Liver (tissue), 9 donors: ENCODE measurements around the gene KHK. TPM values are rescaled to one million over a fixed set of nuclear protein-coding genes. Genes with fewer than 3 reads are reported as not detected.

Experiments
- DNase-seq: peaks from one replicate; pipeline ENCODE4 v3.0.0-alpha.2; 2017; ENCODE audit warnings: low spot score
- H3K27ac ChIP-seq, 2 donors: one replicate each; pipeline ENCODE4 v1.7.0; 2013; ENCODE audit warnings: inconsistent platforms in 2 of 2, low read length in 2 of 2, control low read depth in 1 of 2, low read depth in 1 of 2, mild to moderate bottlenecking in 1 of 2
- H3K27me3 ChIP-seq, 4 donors: one replicate each; pipeline versions ENCODE4 v1.6.1 to v1.7.0; 2013; ENCODE audit warnings: low read length in 3 of 4, inconsistent platforms in 1 of 4, mild to moderate bottlenecking in 1 of 4, moderate library complexity in 1 of 4; ENCODE audit not compliant: control insufficient read depth in 4 of 4, insufficient read depth in 4 of 4
- H3K36me3 ChIP-seq, 4 donors: one replicate each; pipeline versions ENCODE4 v1.6.1 to v1.7.0; 2013; ENCODE audit warnings: low read length in 3 of 4, mild to moderate bottlenecking in 3 of 4, low read depth in 1 of 4, moderate library complexity in 1 of 4; ENCODE audit not compliant: control insufficient read depth in 4 of 4, insufficient read depth in 3 of 4
- H3K4me1 ChIP-seq, 4 donors: one replicate each; pipeline versions ENCODE4 v1.6.1 to v1.7.0; 2013; ENCODE audit warnings: low read length in 3 of 4, mild to moderate bottlenecking in 3 of 4, moderate library complexity in 1 of 4; ENCODE audit not compliant: control insufficient read depth in 4 of 4, insufficient read depth in 4 of 4
- H3K4me3 ChIP-seq, 3 donors: one replicate each; pipeline versions ENCODE4 v1.6.1 to v1.7.0; 2013; ENCODE audit warnings: low read length in 3 of 3, control low read depth in 1 of 3, low read depth in 1 of 3, mild to moderate bottlenecking in 1 of 3
- H3K9ac ChIP-seq, 2 donors: one replicate each; pipeline ENCODE4 v1.7.0; 2013; ENCODE audit warnings: low read length in 2 of 2, mild to moderate bottlenecking in 2 of 2, moderate library complexity in 2 of 2, control low read depth in 1 of 2, low read depth in 1 of 2
- H3K9me3 ChIP-seq, 4 donors: one replicate each; pipeline versions ENCODE4 v1.6.1 to v1.7.0; 2013; ENCODE audit warnings: low read length in 3 of 4; ENCODE audit not compliant: control insufficient read depth in 4 of 4
- EGR1 ChIP-seq, 2 donors: IDR thresholded peaks; 2 replicates each; pipeline ENCODE4 v1.6.1; 2016 to 2018; ENCODE audit warnings: antibody characterized with exemption in 2 of 2, low read depth in 2 of 2
- FOXA1 ChIP-seq: IDR thresholded peaks from 2 replicates; pipeline ENCODE4 v1.6.1; 2016; ENCODE audit warnings: antibody characterized with exemption
- FOXA2 ChIP-seq: IDR thresholded peaks from 2 replicates; pipeline ENCODE4 v1.6.1; 2016; ENCODE audit warnings: antibody characterized with exemption
- GABPA ChIP-seq, 2 donors: IDR thresholded peaks in 1 of 2; conservative IDR thresholded peaks in 1 of 2; 2 replicates each; pipeline ENCODE4 v1.6.1; 2016; ENCODE audit warnings: antibody characterized with exemption in 2 of 2, mild to moderate bottlenecking in 1 of 2, moderate library complexity in 1 of 2
- HNF4G ChIP-seq: IDR thresholded peaks from 2 replicates; pipeline ENCODE4 v1.6.1; 2016; ENCODE audit warnings: antibody characterized with exemption
- JUND ChIP-seq, 2 donors: IDR thresholded peaks; 2 replicates each; pipeline ENCODE4 v1.6.1; 2016; ENCODE audit warnings: antibody characterized with exemption in 2 of 2
- MAX ChIP-seq: IDR thresholded peaks from 2 replicates; pipeline ENCODE4 v1.6.1; 2016; ENCODE audit warnings: antibody characterized with exemption
- NR2F2 ChIP-seq: IDR thresholded peaks from 2 replicates; pipeline ENCODE4 v1.6.1; 2016; ENCODE audit warnings: antibody characterized with exemption
- RXRA ChIP-seq, 2 donors: IDR thresholded peaks; 2 replicates each; pipeline ENCODE4 v1.6.1; 2017 to 2018; ENCODE audit warnings: antibody characterized with exemption in 2 of 2, mild to moderate bottlenecking in 1 of 2
- TAF1 ChIP-seq: conservative IDR thresholded peaks from 2 replicates; pipeline ENCODE4 v1.6.1; 2016; ENCODE audit warnings: antibody characterized with exemption, mild to moderate bottlenecking
- YY1 ChIP-seq: IDR thresholded peaks from 2 replicates; pipeline ENCODE4 v1.6.1; 2016; ENCODE audit warnings: antibody characterized with exemption, mild to moderate bottlenecking
- WGBS: extraction: QIAGEN DNeasy Blood & Tissue Kit; methylation state at CpG from one replicate; pipeline ENCODE4 v1.1.7; 2013; 5-methylcytosine and 5-hydroxymethylcytosine counted together
- polyA plus RNA-seq, 2 donors: library from polyadenylated mRNA; stranded (reverse) in 1 of 2; unstranded in 1 of 2; fragments of 200-250 nt in 1 of 2; fragments of >200 nt in 1 of 2; fragmentation: Nextera tagmentation in 1 of 2; extraction: Ambion mirVana in 1 of 2; gene quantifications; one replicate each; pipeline versions ENCODE4 v1.2.1 to v1.2.3, GENCODE V29; 2013 to 2015
- total RNA-seq, 2 donors: library from RNA; depleted of rRNA; stranded (reverse); fragments of >200 nt; gene quantifications; one replicate each; pipeline ENCODE4 v1.2.3, GENCODE V29; 2014
- TF ChIP-seq, protein P1 (sequence below): fragments of 150-350 bp; IDR thresholded peaks from 2 replicates; pipeline ENCODE4 v1.5.1; 2017; ENCODE audit warnings: improper control_type of control experiment, low read depth, low read length; ENCODE audit not compliant: missing input control
- TF ChIP-seq, protein P2 (sequence below): IDR thresholded peaks from 2 replicates; pipeline ENCODE4 v1.6.1; 2016; ENCODE audit warnings: antibody characterized with exemption
- TF ChIP-seq, protein P3 (sequence below): IDR thresholded peaks from 2 replicates; pipeline ENCODE4 v1.6.1; 2016; ENCODE audit warnings: antibody characterized with exemption
- donor health status: healthy.
- donor health status: healthy.
- donor health status: healthy.
- donor health status: healthy.
- donor health status: healthy.

KHK gene
- total and polyA plus RNA-seq, 4 donors, result 26.1 to 462 (median 188) TPM

DNA sequence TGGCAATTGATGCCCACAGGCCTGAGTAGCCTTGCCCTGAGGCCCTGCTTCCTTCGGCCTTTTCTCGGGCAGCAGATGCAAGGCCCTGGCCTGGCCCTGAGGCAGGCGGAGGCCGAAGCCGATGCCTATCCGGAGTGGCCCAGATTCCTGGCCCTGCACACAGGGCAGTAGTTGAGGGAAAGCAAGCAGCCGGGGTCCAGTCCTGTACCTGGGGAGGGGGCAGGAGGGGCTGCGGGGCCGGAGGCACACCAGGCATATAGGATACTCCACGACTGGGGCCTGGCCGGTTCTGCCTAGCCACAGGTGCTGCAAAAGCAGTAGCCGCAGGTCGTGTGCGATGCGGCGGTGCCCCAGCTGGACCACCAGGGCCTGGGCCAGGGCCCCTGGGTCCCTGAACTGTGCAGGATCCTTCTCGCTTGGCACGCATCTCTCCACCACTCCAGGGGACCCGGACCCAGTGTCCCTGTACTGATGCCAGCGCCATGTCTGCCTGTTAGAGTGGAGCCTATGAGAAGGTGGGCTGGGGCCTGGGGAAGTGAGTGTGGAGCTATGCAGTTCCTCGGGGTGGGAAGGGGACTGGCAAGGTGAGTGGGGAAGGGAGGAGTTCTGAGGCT is 50.9 kb downstream of the KHK start:
- 95% methylated on average over 21 of the region's 21 CpGs for WGBS

DNA sequence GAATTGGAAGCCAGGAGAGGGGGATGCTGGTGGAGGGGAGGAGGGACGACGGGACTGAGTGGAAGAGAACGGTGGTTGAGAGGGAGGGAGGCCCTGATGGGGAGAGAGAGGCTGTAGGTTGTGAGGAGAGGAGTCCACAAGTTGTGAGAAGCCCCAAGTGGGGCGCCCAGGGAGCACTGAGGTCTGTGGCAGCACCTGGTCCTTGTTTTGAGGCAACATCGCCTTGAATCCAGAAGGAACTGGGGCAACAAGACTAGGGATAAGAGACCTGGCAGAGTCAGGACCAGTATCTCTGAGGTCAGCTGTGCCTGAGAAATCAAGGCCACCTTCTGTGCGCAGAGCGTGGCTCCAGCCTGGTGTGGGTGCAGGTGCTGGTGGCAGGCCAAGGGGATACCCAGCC is 51.5 kb downstream of the KHK start:
- no peak overlapping the region for H3K9ac ChIP-seq
- peaks cover 0 to 8% (median 5%) of the 10 kb centered on the region in 4 donors for H3K4me1 ChIP-seq
- H3K27ac ChIP-seq, result no peak overlapping the region
- no peak overlapping the region for H3K4me3 ChIP-seq
- no peaks in the 10 kb centered on the region for H3K36me3 ChIP-seq
- no peaks in the 10 kb centered on the region for H3K27me3 ChIP-seq
- 92% methylated on average over 7 of the region's 7 CpGs for WGBS
- TF ChIP-seq GABPA (IDR thresholded peaks at IDR 0.05 in 1 of 2, conservative IDR thresholded peaks at IDR 0.05 in 1 of 2), result no peak
- TF ChIP-seq, protein P1, sequence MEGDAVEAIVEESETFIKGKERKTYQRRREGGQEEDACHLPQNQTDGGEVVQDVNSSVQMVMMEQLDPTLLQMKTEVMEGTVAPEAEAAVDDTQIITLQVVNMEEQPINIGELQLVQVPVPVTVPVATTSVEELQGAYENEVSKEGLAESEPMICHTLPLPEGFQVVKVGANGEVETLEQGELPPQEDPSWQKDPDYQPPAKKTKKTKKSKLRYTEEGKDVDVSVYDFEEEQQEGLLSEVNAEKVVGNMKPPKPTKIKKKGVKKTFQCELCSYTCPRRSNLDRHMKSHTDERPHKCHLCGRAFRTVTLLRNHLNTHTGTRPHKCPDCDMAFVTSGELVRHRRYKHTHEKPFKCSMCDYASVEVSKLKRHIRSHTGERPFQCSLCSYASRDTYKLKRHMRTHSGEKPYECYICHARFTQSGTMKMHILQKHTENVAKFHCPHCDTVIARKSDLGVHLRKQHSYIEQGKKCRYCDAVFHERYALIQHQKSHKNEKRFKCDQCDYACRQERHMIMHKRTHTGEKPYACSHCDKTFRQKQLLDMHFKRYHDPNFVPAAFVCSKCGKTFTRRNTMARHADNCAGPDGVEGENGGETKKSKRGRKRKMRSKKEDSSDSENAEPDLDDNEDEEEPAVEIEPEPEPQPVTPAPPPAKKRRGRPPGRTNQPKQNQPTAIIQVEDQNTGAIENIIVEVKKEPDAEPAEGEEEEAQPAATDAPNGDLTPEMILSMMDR, result no peak
- TF ChIP-seq, protein P2, sequence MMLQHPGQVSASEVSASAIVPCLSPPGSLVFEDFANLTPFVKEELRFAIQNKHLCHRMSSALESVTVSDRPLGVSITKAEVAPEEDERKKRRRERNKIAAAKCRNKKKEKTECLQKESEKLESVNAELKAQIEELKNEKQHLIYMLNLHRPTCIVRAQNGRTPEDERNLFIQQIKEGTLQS, result no peak
- TF ChIP-seq FOXA1, result no peak
- TF ChIP-seq FOXA2, result no peak
- DNase-seq, result no peak
- H3K9me3 ChIP-seq, result no peaks in the 10 kb centered on the region

More for the DNA sequence above, 50.9 kb downstream of the KHK start:
- Histone ChIP-seq H3K4me1 (peaks cover 3 to 12% (median 10%) of the 10 kb centered on the region in 4 donors), H3K9ac (no peak overlapping the region), H3K36me3 (peaks cover 0 to 3% (median 3%) of the 10 kb centered on the region in 4 donors), H3K27me3 (no peaks in the 10 kb centered on the region), H3K4me3 (no peak overlapping the region), H3K27ac (no peak overlapping the region), H3K9me3 (no peaks in the 10 kb centered on the region)
- no peak for TF ChIP-seq GABPA (IDR thresholded peaks at IDR 0.05 in 1 of 2, conservative IDR thresholded peaks at IDR 0.05 in 1 of 2)
- no peak for TF ChIP-seq FOXA1
- TF ChIP-seq YY1, result no peak
- TF ChIP-seq, protein P1, result no peak
- TF ChIP-seq RXRA (IDR thresholded peaks at IDR 0.05), result no peak
- TF ChIP-seq, protein P3, sequence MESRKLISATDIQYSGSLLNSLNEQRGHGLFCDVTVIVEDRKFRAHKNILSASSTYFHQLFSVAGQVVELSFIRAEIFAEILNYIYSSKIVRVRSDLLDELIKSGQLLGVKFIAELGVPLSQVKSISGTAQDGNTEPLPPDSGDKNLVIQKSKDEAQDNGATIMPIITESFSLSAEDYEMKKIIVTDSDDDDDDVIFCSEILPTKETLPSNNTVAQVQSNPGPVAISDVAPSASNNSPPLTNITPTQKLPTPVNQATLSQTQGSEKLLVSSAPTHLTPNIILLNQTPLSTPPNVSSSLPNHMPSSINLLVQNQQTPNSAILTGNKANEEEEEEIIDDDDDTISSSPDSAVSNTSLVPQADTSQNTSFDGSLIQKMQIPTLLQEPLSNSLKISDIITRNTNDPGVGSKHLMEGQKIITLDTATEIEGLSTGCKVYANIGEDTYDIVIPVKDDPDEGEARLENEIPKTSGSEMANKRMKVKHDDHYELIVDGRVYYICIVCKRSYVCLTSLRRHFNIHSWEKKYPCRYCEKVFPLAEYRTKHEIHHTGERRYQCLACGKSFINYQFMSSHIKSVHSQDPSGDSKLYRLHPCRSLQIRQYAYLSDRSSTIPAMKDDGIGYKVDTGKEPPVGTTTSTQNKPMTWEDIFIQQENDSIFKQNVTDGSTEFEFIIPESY, result no peak
- DNase-seq, result no peak

- no peaks in the 10 kb centered on the region for H3K4me1 ChIP-seq
- H3K27me3 ChIP-seq, result peaks cover 0 to 2% (median 0%) of the 10 kb centered on the region in 4 donors
- H3K9ac ChIP-seq, result no peak within 1 kb of the TSS
- no peak for DNase-seq
- WGBS, result 81% methylated on average over 4 of the region's 4 CpGs
- no peaks in the 10 kb centered on the region for H3K9me3 ChIP-seq
- no peak within 1 kb of the TSS for H3K27ac ChIP-seq
- no peak within 1 kb of the TSS for H3K4me3 ChIP-seq
- TF ChIP-seq EGR1 (IDR thresholded peaks at IDR 0.05; ENCODE audit: low read depth in 2 of 2) (no peak), GABPA (IDR thresholded peaks at IDR 0.05 in 1 of 2, conservative IDR thresholded peaks at IDR 0.05 in 1 of 2) (no peak), HNF4G (no peak), JUND (IDR thresholded peaks at IDR 0.05) (no peak), NR2F2 (no peak), RXRA (IDR thresholded peaks at IDR 0.05) (no peak), MAX (no peak), TAF1 (no peak)
- TF ChIP-seq, protein P3, result no peak
- no peaks in the 10 kb centered on the region for H3K36me3 ChIP-seq
Measured at GRCh38 chr2:27139310-27139709, 52.7 kb downstream of the KHK start, which contains the start of gene PRR30. Gene PRR30 (minus strand): TSS chr2:27139410. CDS start chr2:27138329, 1,081 bp downstream.
